HG03280 (cell line): Measurements from ENCODE around the gene GPC3.

Experiments used
- ATAC-seq: cut with Tn5 transposase; IDR thresholded peaks from one replicate; pipeline ENCODE4 v1.9.1; 2021; ENCODE audit warnings: mild to moderate bottlenecking, moderate library complexity; ENCODE audit not compliant: unreplicated experiment

GPC3 gene

GRCh38 chrX:133660281-133660680, 325.1 kb downstream of the GPC3 start:
- no peak for ATAC-seq

GRCh38 chrX:133658293-133658911, 327.0 kb downstream of the GPC3 start:
- ATAC-seq: no peak

GRCh38 chrX:133655275-133656265, 329.8 kb downstream of the GPC3 start:
- ATAC-seq: no peak

GRCh38 chrX:133654811-133655210, 330.6 kb downstream of the GPC3 start:
- no peak for ATAC-seq

GRCh38 chrX:133653358-133653757, 332.0 kb downstream of the GPC3 start:
- no peak for ATAC-seq

GRCh38 chrX:133652185-133652584, 333.2 kb downstream of the GPC3 start:
- no peak for ATAC-seq

- ATAC-seq: no peak
Observed at GRCh38 chrX:133650239-133650638, 335.2 kb downstream of the GPC3 start.

- no peak for ATAC-seq
Observed at GRCh38 chrX:133649651-133650050, 335.7 kb downstream of the GPC3 start.

- no peak for ATAC-seq
Observed at GRCh38 chrX:133648594-133648993, 336.8 kb downstream of the GPC3 start.

- ATAC-seq: no peak
Observed at GRCh38 chrX:133646719-133647116, 338.7 kb downstream of the GPC3 start.

- no peak for ATAC-seq
Observed at GRCh38 chrX:133645977-133646718, 339.2 kb downstream of the GPC3 start.

- no peak for ATAC-seq
Observed at GRCh38 chrX:133645256-133645655, 340.1 kb downstream of the GPC3 start.

- ATAC-seq: no peak
Observed at GRCh38 chrX:133640161-133641015, 345.0 kb downstream of the GPC3 start.

GRCh38 chrX:133639726-133640125, 345.7 kb downstream of the GPC3 start:
- no peak for ATAC-seq

- no peak for ATAC-seq
Observed at GRCh38 chrX:133638285-133638684, 347.1 kb downstream of the GPC3 start.

GRCh38 chrX:133637765-133638164, 347.6 kb downstream of the GPC3 start:
- no peak for ATAC-seq

GRCh38 chrX:133636009-133636408, 349.4 kb downstream of the GPC3 start:
- no peak for ATAC-seq

- ATAC-seq: no peak
Observed at GRCh38 chrX:133634416-133634815, 351.0 kb downstream of the GPC3 start.

GRCh38 chrX:133633950-133634349, 351.4 kb downstream of the GPC3 start:
- no peak for ATAC-seq

GRCh38 chrX:133633162-133633561, 352.2 kb downstream of the GPC3 start:
- ATAC-seq: no peak
